Measurements from ENCODE around the gene MAGEC3. TPM values are rescaled to one million over a fixed set of nuclear protein-coding genes. Genes with fewer than 3 reads are reported as not detected.

MAGEC3 gene
- total RNA-seq, 2 experiments from 2014 or later = not detected

DNA sequence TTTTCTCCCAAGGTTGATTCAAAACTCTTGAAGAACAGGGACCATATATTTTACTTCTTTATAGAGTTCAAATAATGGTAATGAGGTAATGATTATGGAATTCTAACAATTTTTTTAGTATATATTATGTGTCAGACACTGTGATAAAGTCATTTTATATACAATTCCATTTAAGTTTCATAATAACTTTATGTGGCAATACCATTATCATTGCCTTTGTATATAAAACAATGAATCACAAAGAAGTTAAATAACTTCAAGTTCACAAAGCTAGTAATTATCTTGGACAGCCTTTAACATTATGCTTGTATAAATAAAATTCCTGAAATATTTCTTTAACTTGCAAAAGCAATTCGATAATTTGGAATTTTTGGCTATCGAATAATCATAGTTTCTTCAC, 86.2 kb downstream of the MAGEC3 start:
- no peaks in the 10 kb centered on the region for H3K27me3 Mint-ChIP-seq
- H3K9me3 Mint-ChIP-seq = peaks cover 1% of the 10 kb centered on the region
- no peak for DNase-seq
- no peaks in the 10 kb centered on the region for H3K36me3 Mint-ChIP-seq
- H3K4me1 Mint-ChIP-seq = no peaks in the 10 kb centered on the region
- no peak overlapping the region for H3K4me3 Mint-ChIP-seq
- H3K27ac Mint-ChIP-seq = no peak overlapping the region

DNA sequence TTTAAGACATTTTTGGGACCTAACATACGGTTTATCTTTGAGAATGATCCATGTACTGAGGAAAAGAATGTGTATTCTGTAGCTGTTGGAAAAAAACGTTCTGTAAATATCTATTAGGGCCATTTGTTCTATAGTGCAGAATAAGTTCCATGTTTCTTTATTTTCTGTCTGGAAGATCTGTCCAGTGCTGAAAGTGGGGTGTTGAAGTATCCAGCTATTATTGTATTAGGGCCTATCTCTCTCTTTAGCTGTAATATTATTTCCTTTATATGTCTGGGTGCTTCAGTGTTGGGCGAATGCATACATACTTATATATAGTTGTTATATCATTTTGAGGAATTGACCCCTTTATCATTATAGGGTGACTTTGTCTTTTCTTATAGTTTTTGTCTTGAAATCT, 90.3 kb downstream of the MAGEC3 start:
- Mint-ChIP-seq H3K4me1 (no peaks in the 10 kb centered on the region), H3K36me3 (no peaks in the 10 kb centered on the region), H3K27ac (no peak overlapping the region), H3K27me3 (no peaks in the 10 kb centered on the region), H3K9me3 (peaks cover 1% of the 10 kb centered on the region), H3K4me3 (no peak overlapping the region)
- DNase-seq = no peak

GRCh38 chrX:141934059-141934641, 96.0 kb downstream of the MAGEC3 start:
- Mint-ChIP-seq H3K36me3 (no peaks in the 10 kb centered on the region), H3K27me3 (no peaks in the 10 kb centered on the region), H3K9me3 (no peaks in the 10 kb centered on the region), H3K4me1 (no peaks in the 10 kb centered on the region), H3K27ac (no peak overlapping the region), H3K4me3 (no peak overlapping the region)
- no peak for DNase-seq

GRCh38 chrX:141935645-141936044, 97.5 kb downstream of the MAGEC3 start:
- Mint-ChIP-seq H3K4me1 (no peaks in the 10 kb centered on the region), H3K4me3 (no peak overlapping the region), H3K27me3 (no peaks in the 10 kb centered on the region), H3K36me3 (no peaks in the 10 kb centered on the region), H3K9me3 (no peaks in the 10 kb centered on the region), H3K27ac (no peak overlapping the region)
- no peak for DNase-seq

DNA sequence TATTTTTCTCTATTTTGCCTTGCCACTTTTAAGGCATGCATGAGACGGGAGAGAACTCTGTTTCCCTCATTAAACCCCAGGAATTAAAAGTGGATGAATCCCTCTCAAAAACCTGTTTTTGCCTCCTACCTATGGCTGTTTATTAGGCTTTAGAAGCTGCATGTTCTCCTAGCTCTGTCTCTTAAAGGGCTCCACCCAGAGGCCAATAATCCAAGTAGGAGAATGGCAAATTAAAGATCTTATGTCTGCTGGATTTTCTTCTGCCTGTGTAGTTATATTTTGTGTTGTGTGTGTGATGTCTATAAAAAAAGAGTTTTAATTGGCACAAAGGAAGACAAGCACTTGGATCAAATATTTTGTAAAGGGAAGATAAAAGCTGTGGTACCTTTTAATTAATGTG, 98.0 kb downstream of the MAGEC3 start:
- no peaks in the 10 kb centered on the region for H3K36me3 Mint-ChIP-seq
- H3K27ac Mint-ChIP-seq = no peak overlapping the region
- no peaks in the 10 kb centered on the region for H3K9me3 Mint-ChIP-seq
- no peak overlapping the region for H3K4me3 Mint-ChIP-seq
- H3K27me3 Mint-ChIP-seq = no peaks in the 10 kb centered on the region
- DNase-seq = no peak
- H3K4me1 Mint-ChIP-seq = no peaks in the 10 kb centered on the region

DNA sequence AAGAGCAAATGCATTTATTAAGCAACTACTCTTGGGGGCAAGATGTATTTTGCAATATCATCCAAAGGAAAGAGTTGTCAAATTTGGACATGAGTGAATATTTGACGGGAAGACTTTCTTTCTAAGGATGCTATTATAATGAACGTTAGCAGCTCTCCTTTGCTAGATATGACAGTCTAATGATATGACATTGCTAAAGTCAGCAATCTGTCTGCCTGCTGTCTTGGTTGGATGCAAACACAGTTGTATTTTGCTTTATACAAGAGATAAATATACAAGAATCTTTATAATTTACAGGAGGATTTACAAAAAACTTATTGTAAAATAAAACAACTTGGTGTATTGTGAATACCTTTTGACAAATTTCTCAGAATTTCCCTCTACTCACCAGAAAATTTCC, 103.1 kb downstream of the MAGEC3 start:
- H3K4me3 Mint-ChIP-seq = no peak overlapping the region
- H3K36me3 Mint-ChIP-seq = no peaks in the 10 kb centered on the region
- H3K9me3 Mint-ChIP-seq = no peaks in the 10 kb centered on the region
- H3K4me1 Mint-ChIP-seq = no peaks in the 10 kb centered on the region
- H3K27ac Mint-ChIP-seq = no peak overlapping the region
- no peaks in the 10 kb centered on the region for H3K27me3 Mint-ChIP-seq
- no peak for DNase-seq

GRCh38 chrX:141945426-141945825, 107.3 kb downstream of the MAGEC3 start:
- no peak overlapping the region for H3K27ac Mint-ChIP-seq
- no peak overlapping the region for H3K4me3 Mint-ChIP-seq
- H3K9me3 Mint-ChIP-seq = peaks cover 2% of the 10 kb centered on the region
- H3K4me1 Mint-ChIP-seq = no peaks in the 10 kb centered on the region
- H3K27me3 Mint-ChIP-seq = no peaks in the 10 kb centered on the region
- DNase-seq = no peak
- H3K36me3 Mint-ChIP-seq = no peaks in the 10 kb centered on the region

DNA sequence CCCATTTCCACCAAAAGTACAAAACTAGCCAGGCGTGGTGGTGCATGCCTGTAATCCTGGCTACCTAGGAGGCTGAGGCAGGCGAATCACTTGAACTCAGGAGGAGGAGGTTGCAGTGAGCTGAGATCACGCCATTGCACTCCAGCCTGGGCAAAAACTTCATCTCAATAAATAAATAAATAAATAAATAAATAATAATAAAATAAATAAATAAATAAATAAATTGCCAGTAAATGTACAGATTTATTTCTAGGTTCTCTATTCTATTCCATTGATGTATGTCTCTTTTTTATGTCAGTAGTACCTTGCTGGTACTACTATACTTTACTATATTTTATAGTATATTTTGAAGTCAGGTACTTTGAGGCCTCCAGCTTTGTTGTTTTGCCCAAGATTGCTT, 109.2 kb downstream of the MAGEC3 start:
- Mint-ChIP-seq H3K27ac (no peak overlapping the region), H3K9me3 (peaks cover 2% of the 10 kb centered on the region), H3K4me1 (no peaks in the 10 kb centered on the region), H3K36me3 (no peaks in the 10 kb centered on the region), H3K4me3 (no peak overlapping the region), H3K27me3 (no peaks in the 10 kb centered on the region)
- DNase-seq = no peak

Other genes starting within 250 kb of the MAGEC3 start
- not detected for gene SPANXA2, start 248.6 kb upstream of the MAGEC3 start, total RNA-seq
- gene SPANXD, start 139.6 kb upstream of the MAGEC3 start, total RNA-seq = not detected
- gene MAGEC1, start 65.6 kb downstream of the MAGEC3 start, total RNA-seq = not detected

Measured in activated naive CD8-positive, alpha-beta T cell treated with anti-CD3 and anti-CD28 coated beads for 36 hours (primary cell).